Tibial artery (tissue), 4 donors: Measurements from ENCODE around the gene TEKT3.
A peak's percentile ranks its signal among the peaks of the same experiment; 100 is the strongest.

Source experiments
- DNase-seq, 2 donors: peaks; one replicate each; pipeline ENCODE4 v3.0.0-alpha.2; 2019
- H3K27ac ChIP-seq, 2 donors: fragments of 200-600 bp; sonication (generic) in 1 of 2; 1 replicate in 1 of 2; 2 replicates in 1 of 2; pipeline ENCODE4 v1.5.1; 2018 to 2019; ENCODE audit warnings: mild to moderate bottlenecking in 1 of 2
- H3K27me3 ChIP-seq, 2 donors: fragments of 200-600 bp; sonication (generic) in 1 of 2; one replicate each; pipeline versions ENCODE4 v1.5.1 to v1.6.0; 2016 to 2019
- H3K36me3 ChIP-seq, 3 donors: fragments of 200-600 bp; sonication (generic) in 2 of 3; one replicate each; pipeline ENCODE4 v1.5.1; 2016 to 2019; ENCODE audit warnings: mild to moderate bottlenecking in 2 of 3
- H3K4me1 ChIP-seq, 4 donors: fragments of 200-600 bp; sonication (generic) in 2 of 4; 1 replicate in 3 of 4; 2 replicates in 1 of 4; pipeline ENCODE4 v1.5.1; 2016 to 2019
- H3K4me3 ChIP-seq, 2 donors: fragments of 200-600 bp; sonication (generic) in 1 of 2; 1 replicate in 1 of 2; 2 replicates in 1 of 2; pipeline ENCODE4 v1.5.1; 2018 to 2019; ENCODE audit warnings: mild to moderate bottlenecking in 2 of 2
- H3K9me3 ChIP-seq, 3 donors: fragments of 200-600 bp; sonication (generic) in 1 of 3; one replicate each; pipeline ENCODE4 v1.5.1; 2016 to 2019
- intact Hi-C: fragments of 100-400 bp; cut with DNase I; formaldehyde crosslinking; loops from one replicate; pipeline ENCODE4 v1.15.0; 2023; ENCODE audit warnings: low total_unique reads
- TF ChIP-seq, protein P1 (sequence below), 2 experiments: fragments of 200-600 bp in 1 of 2; fragments of 450-650 bp in 1 of 2; IDR thresholded peaks; one replicate each; pipeline ENCODE4 v1.5.1; 2017 to 2019; ENCODE audit warnings: antibody characterized with exemption in 2 of 2, mild to moderate bottlenecking in 1 of 2, moderate library complexity in 1 of 2

Gene TEKT3

DNA sequence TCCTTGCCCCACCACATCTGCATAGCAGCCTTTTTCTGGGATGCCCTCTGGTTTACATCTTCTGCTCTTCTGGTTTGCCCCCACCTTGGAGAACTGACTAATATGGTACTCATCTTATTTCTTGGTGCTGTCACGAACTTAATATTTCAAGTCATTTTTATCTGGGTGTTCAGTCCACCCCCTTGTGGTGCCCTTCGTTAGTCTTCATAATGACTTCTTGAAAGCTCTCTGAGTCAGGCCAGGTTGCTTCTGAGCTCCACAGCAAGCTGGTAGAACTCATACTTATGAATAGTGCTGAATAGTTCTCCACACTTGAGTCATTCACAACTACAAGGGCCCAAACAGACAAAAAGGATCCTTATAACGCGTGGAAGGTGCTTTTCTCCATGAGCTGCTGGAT lies 35.8 kb upstream of the TEKT3 start:
- Histone ChIP-seq H3K27ac (no peak overlapping the region), H3K9me3 (no peaks in the 10 kb centered on the region), H3K4me1 (peaks cover 0 to 8% (median 0%) of the 10 kb centered on the region in 4 donors), H3K4me3 (no peak overlapping the region), H3K27me3 (no peaks in the 10 kb centered on the region), H3K36me3 (no peaks in the 10 kb centered on the region)
- DNase-seq = no peak
- TF ChIP-seq, protein P1, sequence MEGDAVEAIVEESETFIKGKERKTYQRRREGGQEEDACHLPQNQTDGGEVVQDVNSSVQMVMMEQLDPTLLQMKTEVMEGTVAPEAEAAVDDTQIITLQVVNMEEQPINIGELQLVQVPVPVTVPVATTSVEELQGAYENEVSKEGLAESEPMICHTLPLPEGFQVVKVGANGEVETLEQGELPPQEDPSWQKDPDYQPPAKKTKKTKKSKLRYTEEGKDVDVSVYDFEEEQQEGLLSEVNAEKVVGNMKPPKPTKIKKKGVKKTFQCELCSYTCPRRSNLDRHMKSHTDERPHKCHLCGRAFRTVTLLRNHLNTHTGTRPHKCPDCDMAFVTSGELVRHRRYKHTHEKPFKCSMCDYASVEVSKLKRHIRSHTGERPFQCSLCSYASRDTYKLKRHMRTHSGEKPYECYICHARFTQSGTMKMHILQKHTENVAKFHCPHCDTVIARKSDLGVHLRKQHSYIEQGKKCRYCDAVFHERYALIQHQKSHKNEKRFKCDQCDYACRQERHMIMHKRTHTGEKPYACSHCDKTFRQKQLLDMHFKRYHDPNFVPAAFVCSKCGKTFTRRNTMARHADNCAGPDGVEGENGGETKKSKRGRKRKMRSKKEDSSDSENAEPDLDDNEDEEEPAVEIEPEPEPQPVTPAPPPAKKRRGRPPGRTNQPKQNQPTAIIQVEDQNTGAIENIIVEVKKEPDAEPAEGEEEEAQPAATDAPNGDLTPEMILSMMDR (IDR thresholded peaks at IDR 0.05) = no peak
- intact Hi-C loops = no loop called here

DNA sequence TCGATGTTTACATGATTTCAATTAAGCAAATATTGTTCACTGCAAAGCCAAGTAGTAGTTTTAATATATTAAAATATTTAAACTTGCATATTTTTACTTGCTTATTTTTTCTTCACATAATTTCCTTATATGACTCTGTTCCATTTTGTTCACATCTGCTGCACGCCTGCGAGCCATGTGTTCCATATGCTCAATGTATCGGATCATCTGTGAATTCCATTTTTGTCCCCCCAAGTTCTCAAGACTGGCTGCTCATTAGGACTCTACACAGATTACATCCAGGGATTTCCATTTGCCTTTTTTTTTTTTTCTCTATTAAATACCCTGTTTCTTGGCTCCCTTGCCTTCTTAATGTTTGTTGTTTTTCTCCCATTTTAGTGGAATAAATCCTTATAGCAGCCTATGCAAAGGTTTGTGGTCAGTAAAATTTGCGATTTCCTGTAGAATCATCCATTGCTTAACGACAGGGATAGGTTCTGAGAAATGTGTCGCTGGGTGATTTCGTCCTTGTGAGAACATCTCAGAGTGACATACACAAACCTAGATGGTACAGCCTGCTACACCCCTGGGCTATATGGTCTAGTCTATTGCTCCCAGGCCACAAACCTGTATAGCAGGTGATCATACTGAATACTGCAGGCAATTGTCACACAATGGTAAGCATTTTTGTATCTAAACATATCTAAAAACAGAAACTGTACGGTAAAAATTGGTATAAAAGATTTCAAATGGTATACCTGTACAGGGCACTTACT lies 30.2 kb upstream of the TEKT3 start:
- TF ChIP-seq, protein P1 (IDR thresholded peaks at IDR 0.05) = no peak

DNA sequence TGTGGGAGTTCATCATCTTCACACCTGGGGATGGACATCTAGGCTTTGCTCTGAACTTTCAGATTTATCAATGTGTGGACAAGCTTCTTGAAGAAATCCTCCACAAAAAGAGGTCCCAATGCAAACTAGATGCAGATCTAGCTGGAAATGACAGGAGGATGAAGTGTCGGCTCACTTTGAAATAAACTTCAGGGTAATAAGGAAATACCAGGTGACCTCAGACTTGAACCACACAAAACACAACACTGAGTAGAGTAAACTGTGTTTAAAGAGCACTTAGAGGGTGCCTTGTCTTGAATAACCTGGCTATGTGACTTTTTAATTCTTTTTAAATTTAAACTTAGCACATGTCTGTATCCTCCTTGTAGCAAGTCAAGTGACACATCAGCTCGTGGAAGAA lies 27.2 kb upstream of the TEKT3 start:
- Histone ChIP-seq H3K27me3 (no peaks in the 10 kb centered on the region), H3K36me3 (no peaks in the 10 kb centered on the region), H3K4me3 (no peak overlapping the region), H3K4me1 (no peaks in the 10 kb centered on the region), H3K27ac (no peak overlapping the region), H3K9me3 (no peaks in the 10 kb centered on the region)
- TF ChIP-seq, protein P1 (IDR thresholded peaks at IDR 0.05) = no peak
- no peak for DNase-seq
- intact Hi-C loops = no loop called here

More for the DNA sequence above, 30.2 kb upstream of the TEKT3 start:
- Histone ChIP-seq H3K27me3 (no peaks in the 10 kb centered on the region), H3K4me3 (no peak overlapping the region), H3K9me3 (no peaks in the 10 kb centered on the region), H3K36me3 (no peaks in the 10 kb centered on the region), H3K4me1 (no peaks in the 10 kb centered on the region), H3K27ac (no peak overlapping the region)
- no peak for DNase-seq
- intact Hi-C loops = no loop called here

DNA sequence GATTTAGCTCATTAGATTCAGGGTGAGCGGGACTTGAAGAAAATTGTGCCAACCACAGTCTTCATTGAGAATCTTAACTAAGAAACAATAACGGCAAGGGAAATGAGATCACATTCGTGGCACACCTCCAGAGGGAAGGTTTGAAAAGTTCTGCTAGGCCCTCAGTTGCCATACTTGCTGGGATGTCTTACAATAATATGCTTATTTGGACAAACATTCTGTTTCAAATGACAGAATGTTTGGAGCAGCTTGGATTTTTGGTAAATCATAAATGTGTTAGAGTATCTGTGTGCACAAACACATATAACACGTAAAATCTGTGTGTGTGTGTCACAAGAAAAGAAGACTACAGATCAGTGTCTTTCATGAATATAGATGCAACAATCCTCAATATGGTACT lies 24.6 kb upstream of the TEKT3 start:
- Histone ChIP-seq H3K27ac (no peak overlapping the region), H3K4me3 (no peak overlapping the region), H3K27me3 (no peaks in the 10 kb centered on the region), H3K9me3 (no peaks in the 10 kb centered on the region), H3K4me1 (no peaks in the 10 kb centered on the region), H3K36me3 (no peaks in the 10 kb centered on the region)
- no peak for DNase-seq
- TF ChIP-seq, protein P1 (IDR thresholded peaks at IDR 0.05) = no peak
- intact Hi-C loops = no loop called here

DNA sequence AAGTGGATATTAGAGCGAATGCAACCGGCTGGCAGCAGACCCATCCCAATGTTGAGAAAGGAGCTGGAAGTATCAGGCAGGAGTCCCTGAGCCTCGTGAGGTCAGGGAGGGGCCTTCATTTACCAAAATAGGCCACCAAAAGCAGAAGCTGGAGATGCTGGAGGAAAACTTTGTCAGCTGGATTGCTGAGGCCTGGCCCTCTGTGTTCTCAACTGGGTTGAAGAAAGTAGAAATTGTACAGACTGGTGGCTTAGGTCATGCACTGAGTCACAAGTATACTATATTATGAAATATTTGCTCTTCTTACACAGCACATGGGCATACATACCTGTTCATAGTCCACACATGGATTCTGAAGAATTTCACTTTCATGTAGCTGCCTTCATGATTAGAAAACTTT lies 23.2 kb upstream of the TEKT3 start:
- peak; percentile 62 to 71 for DNase-seq
- Histone ChIP-seq H3K27me3 (no peaks in the 10 kb centered on the region), H3K27ac (no peak overlapping the region), H3K4me1 (no peaks in the 10 kb centered on the region), H3K36me3 (no peaks in the 10 kb centered on the region), H3K9me3 (no peaks in the 10 kb centered on the region), H3K4me3 (no peak overlapping the region)
- TF ChIP-seq, protein P1 (IDR thresholded peaks at IDR 0.05) = no peak
- intact Hi-C loops = no loop called here
